Measurements from ENCODE around the gene DNAH10.

Gene DNAH10

DNA sequence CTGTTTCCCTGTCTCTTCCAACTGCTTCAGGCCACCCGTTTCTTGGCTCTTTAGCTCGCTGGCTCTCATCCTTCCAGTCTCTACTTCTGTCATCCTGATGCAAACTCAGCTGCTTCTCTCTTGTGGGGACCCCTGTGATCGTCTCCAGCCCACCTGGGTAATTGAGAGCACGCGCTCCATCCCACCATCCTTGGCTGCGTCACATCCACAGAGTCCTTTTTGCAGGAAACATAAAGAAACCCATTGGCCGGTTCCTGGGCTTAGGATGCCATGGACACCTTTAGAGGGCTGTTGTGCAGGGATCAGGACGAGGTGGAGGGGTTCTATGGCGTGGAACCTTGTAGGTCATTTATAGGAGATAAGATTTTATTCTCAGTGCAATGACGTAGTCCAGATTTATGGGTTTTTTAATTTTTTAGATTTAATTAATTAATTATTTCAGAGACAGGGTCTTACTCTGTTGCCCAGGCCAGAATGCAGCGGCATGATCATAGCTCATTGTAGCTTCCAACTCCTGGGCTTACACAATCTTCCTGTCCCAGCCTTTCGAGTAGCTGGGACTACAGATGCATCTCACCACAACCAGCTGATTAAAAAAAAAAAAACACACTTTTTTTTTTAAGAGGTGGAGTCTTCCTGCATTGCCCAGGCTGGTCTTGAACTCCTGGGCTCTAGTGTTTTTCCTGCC lies 127.9 kb downstream of the DNAH10 start:
- DNase-seq (ENCODE audit: low read depth in 1 of 2, low spot score in 1 of 2) = no peak
- in situ Hi-C loops (cut with HindIII; ENCODE audit: low pct_unique_long_range_greater_than_20kb, low sequenced_read_pairs) = no loop called here
- TF ChIP-seq JUND (IDR thresholded peaks at IDR 0.05; ENCODE audit: low read depth) = no peak

- DNase-seq (ENCODE audit: low read depth in 1 of 2, low spot score in 1 of 2) = no peak
- no peak for TF ChIP-seq JUND (IDR thresholded peaks at IDR 0.05; ENCODE audit: low read depth)
- in situ Hi-C loops (cut with HindIII; ENCODE audit: low pct_unique_long_range_greater_than_20kb, low sequenced_read_pairs) = no loop called here
Observed at GRCh38 chr12:123890536-123890902, 128.4 kb downstream of the DNAH10 start.

- no peak for DNase-seq (ENCODE audit: low read depth in 1 of 2, low spot score in 1 of 2)
- in situ Hi-C loops (cut with HindIII; ENCODE audit: low pct_unique_long_range_greater_than_20kb, low sequenced_read_pairs) = no loop called here
- TF ChIP-seq JUND (IDR thresholded peaks at IDR 0.05; ENCODE audit: low read depth) = no peak
Observed at GRCh38 chr12:123891011-123891410, 128.9 kb downstream of the DNAH10 start.

- no peak for DNase-seq (ENCODE audit: low read depth in 1 of 2, low spot score in 1 of 2)
- in situ Hi-C loops (cut with HindIII; ENCODE audit: low pct_unique_long_range_greater_than_20kb, low sequenced_read_pairs) = no loop called here
- TF ChIP-seq JUND (IDR thresholded peaks at IDR 0.05; ENCODE audit: low read depth) = no peak
Observed at GRCh38 chr12:123891516-123892179, 129.5 kb downstream of the DNAH10 start.

DNA sequence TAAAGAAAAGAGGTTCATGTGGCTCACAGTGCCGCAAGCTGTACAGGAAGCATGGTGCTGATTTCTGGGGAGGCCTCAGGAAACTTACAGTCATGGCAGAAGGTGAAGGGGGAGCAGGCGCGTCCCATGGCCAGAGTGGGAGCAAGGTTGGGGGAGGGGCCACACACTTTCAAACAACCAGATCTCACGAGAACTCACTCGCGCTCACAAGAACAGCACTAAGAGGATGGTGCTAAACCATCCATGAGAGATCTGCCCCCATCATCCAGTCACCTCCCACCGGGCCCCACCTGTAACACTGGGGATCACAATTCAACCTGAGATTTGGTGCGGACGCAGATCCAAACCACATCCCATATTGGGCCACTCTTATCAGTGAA lies 130.1 kb downstream of the DNAH10 start:
- in situ Hi-C loops (cut with HindIII; ENCODE audit: low pct_unique_long_range_greater_than_20kb, low sequenced_read_pairs) = no loop called here
- no peak for TF ChIP-seq JUND (IDR thresholded peaks at IDR 0.05; ENCODE audit: low read depth)

GRCh38 chr12:123892853-123893252 lies 130.8 kb downstream of the DNAH10 start:
- TF ChIP-seq JUND (IDR thresholded peaks at IDR 0.05; ENCODE audit: low read depth) = no peak
- in situ Hi-C loops (cut with HindIII; ENCODE audit: low pct_unique_long_range_greater_than_20kb, low sequenced_read_pairs) = no loop called here
- no peak for DNase-seq (ENCODE audit: low read depth in 1 of 2, low spot score in 1 of 2)

More for the DNA sequence above, 130.1 kb downstream of the DNAH10 start:
- no peak for DNase-seq (ENCODE audit: low read depth in 1 of 2, low spot score in 1 of 2)

GRCh38 chr12:123893276-123893675 lies 131.2 kb downstream of the DNAH10 start:
- in situ Hi-C loops (cut with HindIII; ENCODE audit: low pct_unique_long_range_greater_than_20kb, low sequenced_read_pairs) = no loop called here
- no peak for TF ChIP-seq JUND (IDR thresholded peaks at IDR 0.05; ENCODE audit: low read depth)
- no peak for DNase-seq (ENCODE audit: low read depth in 1 of 2, low spot score in 1 of 2)

GRCh38 chr12:123894823-123895345 lies 132.8 kb downstream of the DNAH10 start:
- in situ Hi-C loops (cut with HindIII; ENCODE audit: low pct_unique_long_range_greater_than_20kb, low sequenced_read_pairs) = no loop called here
- DNase-seq (ENCODE audit: low read depth in 1 of 2, low spot score in 1 of 2) = no peak
- no peak for TF ChIP-seq JUND (IDR thresholded peaks at IDR 0.05; ENCODE audit: low read depth)

GRCh38 chr12:123895451-123895850 lies 133.3 kb downstream of the DNAH10 start:
- no peak for DNase-seq (ENCODE audit: low read depth in 1 of 2, low spot score in 1 of 2)
- no peak for TF ChIP-seq JUND (IDR thresholded peaks at IDR 0.05; ENCODE audit: low read depth)
- in situ Hi-C loops (cut with HindIII; ENCODE audit: low pct_unique_long_range_greater_than_20kb, low sequenced_read_pairs) = no loop called here

- in situ Hi-C loops (cut with HindIII; ENCODE audit: low pct_unique_long_range_greater_than_20kb, low sequenced_read_pairs) = no loop called here
- no peak for DNase-seq (ENCODE audit: low read depth in 1 of 2, low spot score in 1 of 2)
- TF ChIP-seq JUND (IDR thresholded peaks at IDR 0.05; ENCODE audit: low read depth) = no peak
Observed at GRCh38 chr12:123896767-123897166, 134.7 kb downstream of the DNAH10 start.

- no peak for DNase-seq (ENCODE audit: low read depth in 1 of 2, low spot score in 1 of 2)
- TF ChIP-seq JUND (IDR thresholded peaks at IDR 0.05; ENCODE audit: low read depth) = no peak
- in situ Hi-C loops (cut with HindIII; ENCODE audit: low pct_unique_long_range_greater_than_20kb, low sequenced_read_pairs) = no loop called here
Observed at GRCh38 chr12:123897221-123897620, 135.1 kb downstream of the DNAH10 start.

- DNase-seq (ENCODE audit: low read depth in 1 of 2, low spot score in 1 of 2) = no peak
- no peak for TF ChIP-seq JUND (IDR thresholded peaks at IDR 0.05; ENCODE audit: low read depth)
- in situ Hi-C loops (cut with HindIII; ENCODE audit: low pct_unique_long_range_greater_than_20kb, low sequenced_read_pairs) = no loop called here
Observed at GRCh38 chr12:123898673-123899072, 136.6 kb downstream of the DNAH10 start.

GRCh38 chr12:123899368-123899767 lies 137.3 kb downstream of the DNAH10 start:
- in situ Hi-C loops (cut with HindIII; ENCODE audit: low pct_unique_long_range_greater_than_20kb, low sequenced_read_pairs) = no loop called here
- DNase-seq (ENCODE audit: low read depth in 1 of 2, low spot score in 1 of 2) = no peak
- TF ChIP-seq JUND (IDR thresholded peaks at IDR 0.05; ENCODE audit: low read depth) = no peak
